ENCODE results near the gene DOCK3. TPM values are rescaled to one million over a fixed set of nuclear protein-coding genes. Genes with fewer than 3 reads are reported as not detected.

DOCK3 gene
- total and polyA plus RNA-seq, 4 donors = 0.01 to 0.08 (median 0.06) TPM; not detected in 1

DNA sequence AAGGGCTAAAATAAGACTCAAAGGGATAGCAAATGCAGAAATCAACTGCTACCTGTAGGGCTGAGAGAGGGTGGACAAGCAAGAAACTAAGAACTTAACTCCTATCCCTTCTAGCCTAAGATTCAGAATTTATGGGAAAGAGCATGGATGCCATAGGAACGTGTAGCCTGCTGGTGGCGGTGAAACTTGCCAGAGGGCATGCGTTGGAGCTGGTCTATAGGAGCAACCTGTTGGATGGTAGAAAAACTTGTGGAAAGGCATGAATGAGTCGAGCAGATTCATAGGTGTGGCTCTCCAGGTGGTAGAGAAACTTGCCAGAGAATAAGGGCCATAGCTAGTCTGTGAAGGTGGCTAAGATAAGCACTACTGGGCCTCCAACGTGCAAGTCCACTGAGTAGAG is 137.2 kb downstream of the DOCK3 start:
- no peaks in the 10 kb centered on the region for H3K36me3 ChIP-seq (ENCODE audit: control insufficient read depth in 4 of 4, insufficient read depth in 3 of 4, low read depth in 1 of 4, low read length in 3 of 4)
- WGBS = 72% methylated on average over 5 of the region's 5 CpGs

DNA sequence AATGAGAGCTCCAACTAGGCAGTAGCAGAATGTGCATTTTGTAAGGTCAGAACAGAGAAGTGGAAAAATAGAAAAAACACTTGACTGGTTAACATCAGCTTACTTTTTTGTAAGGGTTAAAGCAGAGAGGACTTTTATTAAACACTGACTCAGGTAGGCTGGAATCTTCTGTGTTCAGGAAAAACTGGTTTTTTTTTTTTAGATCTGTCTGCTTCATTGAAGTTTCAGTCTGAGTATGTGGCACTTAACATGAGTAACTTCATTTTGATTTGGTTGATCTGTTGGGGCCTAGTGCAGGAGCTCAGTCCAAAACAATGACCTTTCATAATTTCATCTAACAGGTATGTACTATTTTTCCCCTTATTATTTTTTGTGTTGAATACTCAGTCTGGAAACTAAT is 141.1 kb downstream of the DOCK3 start:
- Histone ChIP-seq H3K36me3 (ENCODE audit: control insufficient read depth in 4 of 4, insufficient read depth in 3 of 4, low read depth in 1 of 4, low read length in 3 of 4) (no peaks in the 10 kb centered on the region), H3K27me3 (ENCODE audit: control insufficient read depth in 4 of 4, insufficient read depth in 4 of 4, low read length in 3 of 4) (no peaks in the 10 kb centered on the region), H3K9ac (ENCODE audit: low read depth in 1 of 2, low read length in 2 of 2) (no peak overlapping the region), H3K4me3 (ENCODE audit: low read depth in 1 of 3, low read length in 3 of 3) (no peak overlapping the region), H3K4me1 (ENCODE audit: control insufficient read depth in 4 of 4, insufficient read depth in 4 of 4, low read length in 3 of 4) (no peaks in the 10 kb centered on the region), H3K9me3 (ENCODE audit: control insufficient read depth in 4 of 4, low read length in 3 of 4) (peaks cover 0 to 3% (median 0%) of the 10 kb centered on the region in 4 donors), H3K27ac (ENCODE audit: low read depth in 1 of 2, low read length in 2 of 2) (no peak overlapping the region)
- TF ChIP-seq RXRA (IDR thresholded peaks at IDR 0.05) = no peak
- no peak for TF ChIP-seq HNF4G (IDR thresholded peaks at IDR 0.05)
- no peak for TF ChIP-seq HNF4A (conservative IDR thresholded peaks at IDR 0.05)
- no peak for TF ChIP-seq JUND (IDR thresholded peaks at IDR 0.05)
- no peak for TF ChIP-seq EGR1 (IDR thresholded peaks at IDR 0.05; ENCODE audit: low read depth in 2 of 2)
- TF ChIP-seq, protein P1, sequence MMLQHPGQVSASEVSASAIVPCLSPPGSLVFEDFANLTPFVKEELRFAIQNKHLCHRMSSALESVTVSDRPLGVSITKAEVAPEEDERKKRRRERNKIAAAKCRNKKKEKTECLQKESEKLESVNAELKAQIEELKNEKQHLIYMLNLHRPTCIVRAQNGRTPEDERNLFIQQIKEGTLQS (IDR thresholded peaks at IDR 0.05) = no peak
- TF ChIP-seq RAD21 (IDR thresholded peaks at IDR 0.05) = no peak
- TF ChIP-seq NR2F2 (IDR thresholded peaks at IDR 0.05) = no peak
- DNase-seq (ENCODE audit: low spot score) = no peak

More for the DNA sequence above, 137.2 kb downstream of the DOCK3 start:
- Histone ChIP-seq H3K9ac (ENCODE audit: low read depth in 1 of 2, low read length in 2 of 2) (no peak overlapping the region), H3K4me3 (ENCODE audit: low read depth in 1 of 3, low read length in 3 of 3) (no peak overlapping the region), H3K27me3 (ENCODE audit: control insufficient read depth in 4 of 4, insufficient read depth in 4 of 4, low read length in 3 of 4) (no peaks in the 10 kb centered on the region), H3K4me1 (ENCODE audit: control insufficient read depth in 4 of 4, insufficient read depth in 4 of 4, low read length in 3 of 4) (no peaks in the 10 kb centered on the region), H3K9me3 (ENCODE audit: control insufficient read depth in 4 of 4, low read length in 3 of 4) (no peaks in the 10 kb centered on the region), H3K27ac (ENCODE audit: low read depth in 1 of 2, low read length in 2 of 2) (no peak overlapping the region)
- no peak for DNase-seq (ENCODE audit: low spot score)
- TF ChIP-seq, protein P2, sequence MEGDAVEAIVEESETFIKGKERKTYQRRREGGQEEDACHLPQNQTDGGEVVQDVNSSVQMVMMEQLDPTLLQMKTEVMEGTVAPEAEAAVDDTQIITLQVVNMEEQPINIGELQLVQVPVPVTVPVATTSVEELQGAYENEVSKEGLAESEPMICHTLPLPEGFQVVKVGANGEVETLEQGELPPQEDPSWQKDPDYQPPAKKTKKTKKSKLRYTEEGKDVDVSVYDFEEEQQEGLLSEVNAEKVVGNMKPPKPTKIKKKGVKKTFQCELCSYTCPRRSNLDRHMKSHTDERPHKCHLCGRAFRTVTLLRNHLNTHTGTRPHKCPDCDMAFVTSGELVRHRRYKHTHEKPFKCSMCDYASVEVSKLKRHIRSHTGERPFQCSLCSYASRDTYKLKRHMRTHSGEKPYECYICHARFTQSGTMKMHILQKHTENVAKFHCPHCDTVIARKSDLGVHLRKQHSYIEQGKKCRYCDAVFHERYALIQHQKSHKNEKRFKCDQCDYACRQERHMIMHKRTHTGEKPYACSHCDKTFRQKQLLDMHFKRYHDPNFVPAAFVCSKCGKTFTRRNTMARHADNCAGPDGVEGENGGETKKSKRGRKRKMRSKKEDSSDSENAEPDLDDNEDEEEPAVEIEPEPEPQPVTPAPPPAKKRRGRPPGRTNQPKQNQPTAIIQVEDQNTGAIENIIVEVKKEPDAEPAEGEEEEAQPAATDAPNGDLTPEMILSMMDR (IDR thresholded peaks at IDR 0.05; ENCODE audit: low read depth, low read length, missing input control) = no peak
- TF ChIP-seq JUND (IDR thresholded peaks at IDR 0.05) (no peak), FOXA1 (IDR thresholded peaks at IDR 0.05) (no peak), EGR1 (IDR thresholded peaks at IDR 0.05; ENCODE audit: low read depth in 2 of 2) (no peak), HNF4G (IDR thresholded peaks at IDR 0.05) (no peak), TAF1 (conservative IDR thresholded peaks at IDR 0.05) (no peak), RXRA (IDR thresholded peaks at IDR 0.05) (no peak), HNF4A (conservative IDR thresholded peaks at IDR 0.05) (no peak), SP1 (IDR thresholded peaks at IDR 0.05) (no peak), NR2F2 (IDR thresholded peaks at IDR 0.05) (no peak), GABPA (IDR thresholded peaks at IDR 0.05 in 1 of 2, conservative IDR thresholded peaks at IDR 0.05 in 1 of 2) (no peak), YY1 (IDR thresholded peaks at IDR 0.05) (no peak), FOXA2 (IDR thresholded peaks at IDR 0.05) (no peak), RAD21 (IDR thresholded peaks at IDR 0.05) (no peak)
- TF ChIP-seq, protein P3, sequence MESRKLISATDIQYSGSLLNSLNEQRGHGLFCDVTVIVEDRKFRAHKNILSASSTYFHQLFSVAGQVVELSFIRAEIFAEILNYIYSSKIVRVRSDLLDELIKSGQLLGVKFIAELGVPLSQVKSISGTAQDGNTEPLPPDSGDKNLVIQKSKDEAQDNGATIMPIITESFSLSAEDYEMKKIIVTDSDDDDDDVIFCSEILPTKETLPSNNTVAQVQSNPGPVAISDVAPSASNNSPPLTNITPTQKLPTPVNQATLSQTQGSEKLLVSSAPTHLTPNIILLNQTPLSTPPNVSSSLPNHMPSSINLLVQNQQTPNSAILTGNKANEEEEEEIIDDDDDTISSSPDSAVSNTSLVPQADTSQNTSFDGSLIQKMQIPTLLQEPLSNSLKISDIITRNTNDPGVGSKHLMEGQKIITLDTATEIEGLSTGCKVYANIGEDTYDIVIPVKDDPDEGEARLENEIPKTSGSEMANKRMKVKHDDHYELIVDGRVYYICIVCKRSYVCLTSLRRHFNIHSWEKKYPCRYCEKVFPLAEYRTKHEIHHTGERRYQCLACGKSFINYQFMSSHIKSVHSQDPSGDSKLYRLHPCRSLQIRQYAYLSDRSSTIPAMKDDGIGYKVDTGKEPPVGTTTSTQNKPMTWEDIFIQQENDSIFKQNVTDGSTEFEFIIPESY (IDR thresholded peaks at IDR 0.05) = no peak
- TF ChIP-seq, protein P4, sequence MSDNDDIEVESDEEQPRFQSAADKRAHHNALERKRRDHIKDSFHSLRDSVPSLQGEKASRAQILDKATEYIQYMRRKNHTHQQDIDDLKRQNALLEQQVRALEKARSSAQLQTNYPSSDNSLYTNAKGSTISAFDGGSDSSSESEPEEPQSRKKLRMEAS (IDR thresholded peaks at IDR 0.05) = no peak
- TF ChIP-seq, protein P1 (IDR thresholded peaks at IDR 0.05) = no peak

Measured in liver (tissue), 9 donors.